ENCODE data around the gene OOSP3. TPM values are rescaled to one million over a fixed set of nuclear protein-coding genes. Genes with fewer than 3 reads are reported as not detected.

OOSP3 gene
- total RNA-seq, 1 experiment from 2014 or later = not detected

DNA sequence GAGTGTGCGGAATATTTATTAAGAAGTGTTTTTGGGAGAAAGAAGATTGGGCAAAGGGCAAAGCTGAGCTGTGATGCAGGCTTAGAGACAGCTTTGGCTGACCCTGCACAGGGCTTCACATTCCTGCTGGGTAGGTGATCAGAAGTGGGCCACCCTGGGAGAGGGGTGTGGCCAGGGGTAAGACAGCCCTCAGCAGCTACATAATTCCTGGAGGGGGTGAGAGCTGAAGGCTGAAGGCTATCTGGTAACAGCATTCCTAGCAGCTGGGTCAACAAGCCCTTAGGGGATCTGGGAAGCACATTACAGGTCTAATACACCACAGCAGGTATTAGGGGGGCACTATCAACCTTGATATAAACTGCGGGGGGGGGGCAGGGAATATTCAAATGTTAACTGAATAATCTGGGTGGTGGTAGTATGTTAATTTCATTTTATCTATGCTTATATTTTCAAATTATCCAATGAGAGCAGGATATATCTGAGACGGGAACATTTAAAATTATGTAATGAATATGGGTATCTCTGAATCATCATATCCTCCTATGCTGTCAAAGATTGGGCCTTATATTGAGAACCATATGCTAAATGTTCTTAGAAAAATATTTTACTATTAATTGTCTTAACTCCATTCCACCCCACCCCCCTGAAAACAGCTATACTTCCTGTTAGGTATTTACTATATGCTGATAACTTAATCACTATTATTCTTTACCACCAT lies 65.6 kb downstream of the OOSP3 start:
- DNase-seq (ENCODE audit: low read depth) = no peak

DNA sequence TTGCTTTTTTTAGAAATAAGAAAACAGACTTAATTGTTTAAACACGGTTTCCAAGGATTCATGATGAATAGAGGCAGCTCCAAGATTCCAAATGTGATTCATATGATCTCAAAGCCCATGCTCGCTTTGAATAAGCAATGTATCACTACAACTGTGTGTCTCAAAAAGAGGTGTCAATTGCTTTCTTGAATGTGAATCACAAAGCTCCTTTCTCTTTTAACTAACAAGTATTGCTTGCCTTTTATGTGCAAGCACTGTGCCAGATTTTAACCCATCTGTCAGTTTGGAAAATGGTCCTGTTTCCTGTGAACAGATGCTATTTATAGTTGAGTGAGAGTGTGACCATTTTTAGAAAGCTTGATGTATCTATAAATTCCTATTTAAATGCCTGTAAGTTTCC lies 66.1 kb downstream of the OOSP3 start:
- no peak for DNase-seq (ENCODE audit: low read depth)

Other genes with a start within 250 kb of the OOSP3 start
- 23.9 and 39.5 TPM in 2 replicates for gene PATL1, start 209.7 kb upstream of the OOSP3 start, total RNA-seq (2014; rRNA removed; shearing (Covaris generic))
- gene OR10V1, start 164.9 kb upstream of the OOSP3 start, total RNA-seq (2014; rRNA removed; shearing (Covaris generic)) = not detected in 2 replicates
- 23.9 and 32.0 TPM in 2 replicates for gene STX3, start 123.4 kb upstream of the OOSP3 start, total RNA-seq (2014; rRNA removed; shearing (Covaris generic))
- gene MRPL16, start 68.0 kb upstream of the OOSP3 start, total RNA-seq (2014; rRNA removed; shearing (Covaris generic)) = 60.8 and 76.6 TPM in 2 replicates
- gene CBLIF, start 33.3 kb upstream of the OOSP3 start, total RNA-seq (2014; rRNA removed; shearing (Covaris generic)) = not detected in 2 replicates
- 0.29 TPM in 1 of 2 replicates, not detected in the other for gene TCN1, start 12.3 kb upstream of the OOSP3 start, total RNA-seq (2014; rRNA removed; shearing (Covaris generic))
- not detected in 2 replicates for gene OOSP1, start 59.6 kb downstream of the OOSP3 start, total RNA-seq (2014; rRNA removed; shearing (Covaris generic))
- not detected in 2 replicates for gene OOSP4A, start 85.3 kb downstream of the OOSP3 start, total RNA-seq (2014; rRNA removed; shearing (Covaris generic))
- not detected in 2 replicates for gene OOSP4B, start 138.4 kb downstream of the OOSP3 start, total RNA-seq (2014; rRNA removed; shearing (Covaris generic))
- gene OOSP2, start 161.6 kb downstream of the OOSP3 start, total RNA-seq (2014; rRNA removed; shearing (Covaris generic)) = not detected in 2 replicates
- gene MS4A3, start 177.9 kb downstream of the OOSP3 start, total RNA-seq (2014; rRNA removed; shearing (Covaris generic)) = not detected in 2 replicates
- not detected in 2 replicates for gene MS4A2, start 209.9 kb downstream of the OOSP3 start, total RNA-seq (2014; rRNA removed; shearing (Covaris generic))